ENCODE measurements around the gene CMKLR1. TPM values are rescaled to one million over a fixed set of nuclear protein-coding genes. Genes with fewer than 3 reads are reported as not detected.

Gene CMKLR1
- total RNA-seq, 1 donor from 2014 or later: 0.57 TPM

DNA sequence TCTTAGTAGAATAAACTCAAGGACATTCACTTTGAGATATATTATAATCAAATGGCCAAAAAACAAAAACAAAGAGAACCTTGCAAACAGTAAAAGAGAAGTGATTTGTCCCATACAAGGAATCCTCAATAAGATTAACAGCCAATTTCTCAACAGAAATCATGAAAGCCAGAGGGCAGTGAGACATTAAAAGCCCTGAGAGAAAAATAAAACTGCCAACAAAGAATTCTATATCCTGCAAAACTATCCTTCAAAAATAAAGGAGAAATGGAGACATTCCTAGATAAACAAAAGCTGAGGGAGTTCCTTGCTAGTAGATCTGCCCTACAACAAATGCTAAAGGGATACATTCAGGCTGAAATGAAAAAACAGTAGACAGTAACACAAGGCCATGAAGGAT, 78.1 kb downstream of the CMKLR1 start:
- Histone ChIP-seq H3K4me3 (ENCODE audit: insufficient read depth, low read depth, low read length) (no peak overlapping the region), H4K20me1 (ENCODE audit: insufficient read depth, low read length) (no peaks in the 10 kb centered on the region), H3K9ac (ENCODE audit: low read length) (no peak overlapping the region), H3K27me3 (ENCODE audit: insufficient read depth, low read length) (no peaks in the 10 kb centered on the region), H3K9me3 (ENCODE audit: insufficient read depth, low read depth, low read length) (peaks cover 10% of the 10 kb centered on the region), H3K27ac (ENCODE audit: low read depth, low read length) (no peak overlapping the region), H3K4me2 (ENCODE audit: low read length) (no peak overlapping the region), H3K79me2 (ENCODE audit: insufficient read depth, low read length) (no peaks in the 10 kb centered on the region), H3K36me3 (ENCODE audit: insufficient read depth, low read length) (no peaks in the 10 kb centered on the region), H2AFZ (ENCODE audit: low read depth, low read length) (no peak overlapping the region), H3K4me1 (ENCODE audit: insufficient read depth, low read length) (no peaks in the 10 kb centered on the region)
- TF ChIP-seq EZH2 (IDR thresholded peaks at IDR 0.05; ENCODE audit: insufficient read depth, low read length): no peak
- TF ChIP-seq, protein P1, sequence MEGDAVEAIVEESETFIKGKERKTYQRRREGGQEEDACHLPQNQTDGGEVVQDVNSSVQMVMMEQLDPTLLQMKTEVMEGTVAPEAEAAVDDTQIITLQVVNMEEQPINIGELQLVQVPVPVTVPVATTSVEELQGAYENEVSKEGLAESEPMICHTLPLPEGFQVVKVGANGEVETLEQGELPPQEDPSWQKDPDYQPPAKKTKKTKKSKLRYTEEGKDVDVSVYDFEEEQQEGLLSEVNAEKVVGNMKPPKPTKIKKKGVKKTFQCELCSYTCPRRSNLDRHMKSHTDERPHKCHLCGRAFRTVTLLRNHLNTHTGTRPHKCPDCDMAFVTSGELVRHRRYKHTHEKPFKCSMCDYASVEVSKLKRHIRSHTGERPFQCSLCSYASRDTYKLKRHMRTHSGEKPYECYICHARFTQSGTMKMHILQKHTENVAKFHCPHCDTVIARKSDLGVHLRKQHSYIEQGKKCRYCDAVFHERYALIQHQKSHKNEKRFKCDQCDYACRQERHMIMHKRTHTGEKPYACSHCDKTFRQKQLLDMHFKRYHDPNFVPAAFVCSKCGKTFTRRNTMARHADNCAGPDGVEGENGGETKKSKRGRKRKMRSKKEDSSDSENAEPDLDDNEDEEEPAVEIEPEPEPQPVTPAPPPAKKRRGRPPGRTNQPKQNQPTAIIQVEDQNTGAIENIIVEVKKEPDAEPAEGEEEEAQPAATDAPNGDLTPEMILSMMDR (IDR thresholded peaks at IDR 0.05; ENCODE audit: insufficient read depth, low read depth, low read length): no peak
- Mint-ChIP-seq H3K9me3 (ENCODE audit: unreplicated experiment) (peaks cover 17% of the 10 kb centered on the region), H3K4me1 (ENCODE audit: low read depth, unreplicated experiment) (no peaks in the 10 kb centered on the region), H3K27ac (ENCODE audit: unreplicated experiment) (no peak overlapping the region), H3K27me3 (ENCODE audit: low read depth, unreplicated experiment) (peaks cover 15% of the 10 kb centered on the region), H3K4me3 (ENCODE audit: unreplicated experiment) (no peak overlapping the region), H3K36me3 (ENCODE audit: low read depth, unreplicated experiment) (no peaks in the 10 kb centered on the region)
- no peak for FAIRE-seq
- DNase-seq (ENCODE audit: low read depth): no peak

DNA sequence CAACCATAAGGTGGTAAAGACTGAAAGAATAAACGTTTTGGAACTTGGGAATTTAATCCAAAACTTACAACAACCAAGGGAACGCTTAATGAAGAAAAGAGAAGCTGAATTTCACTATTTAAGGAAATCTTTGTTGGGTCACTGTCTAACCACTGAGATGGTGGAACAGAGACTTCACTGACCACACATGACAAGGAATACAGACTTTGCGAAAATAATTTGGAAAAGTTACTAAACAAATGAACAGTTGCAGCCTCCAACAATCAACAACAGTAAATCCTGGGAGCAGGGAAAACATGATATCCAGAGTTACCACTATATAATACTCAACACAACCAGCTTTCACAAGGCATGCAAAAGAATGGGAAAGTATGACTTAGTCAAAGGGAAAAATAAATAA, 79.1 kb downstream of the CMKLR1 start:
- no peaks in the 10 kb centered on the region for H4K20me1 ChIP-seq (ENCODE audit: insufficient read depth, low read length)
- FAIRE-seq (no peak), DNase-seq (ENCODE audit: low read depth) (no peak)
- H3K9me3 Mint-ChIP-seq (ENCODE audit: unreplicated experiment): peaks cover 17% of the 10 kb centered on the region
- H3K9me3 ChIP-seq (ENCODE audit: insufficient read depth, low read depth, low read length): peaks cover 10% of the 10 kb centered on the region
- H3K27me3 Mint-ChIP-seq (ENCODE audit: low read depth, unreplicated experiment): peaks cover 16% of the 10 kb centered on the region
- H3K27ac Mint-ChIP-seq (ENCODE audit: unreplicated experiment): no peak overlapping the region
- no peaks in the 10 kb centered on the region for H3K79me2 ChIP-seq (ENCODE audit: insufficient read depth, low read length)
- H3K36me3 ChIP-seq (ENCODE audit: insufficient read depth, low read length): no peaks in the 10 kb centered on the region
- no peak overlapping the region for H3K4me3 ChIP-seq (ENCODE audit: insufficient read depth, low read depth, low read length)
- no peak overlapping the region for H3K27ac ChIP-seq (ENCODE audit: low read depth, low read length)
- H2AFZ ChIP-seq (ENCODE audit: low read depth, low read length): no peak overlapping the region
- no peaks in the 10 kb centered on the region for H3K27me3 ChIP-seq (ENCODE audit: insufficient read depth, low read length)
- H3K4me3 Mint-ChIP-seq (ENCODE audit: unreplicated experiment): no peak overlapping the region
- no peak for TF ChIP-seq EZH2 (IDR thresholded peaks at IDR 0.05; ENCODE audit: insufficient read depth, low read length)
- TF ChIP-seq, protein P1 (IDR thresholded peaks at IDR 0.05; ENCODE audit: insufficient read depth, low read depth, low read length): no peak
- H3K4me1 ChIP-seq (ENCODE audit: insufficient read depth, low read length): no peaks in the 10 kb centered on the region
- no peaks in the 10 kb centered on the region for H3K36me3 Mint-ChIP-seq (ENCODE audit: low read depth, unreplicated experiment)
- H3K9ac ChIP-seq (ENCODE audit: low read length): no peak overlapping the region
- no peaks in the 10 kb centered on the region for H3K4me1 Mint-ChIP-seq (ENCODE audit: low read depth, unreplicated experiment)
- H3K4me2 ChIP-seq (ENCODE audit: low read length): no peak overlapping the region

DNA sequence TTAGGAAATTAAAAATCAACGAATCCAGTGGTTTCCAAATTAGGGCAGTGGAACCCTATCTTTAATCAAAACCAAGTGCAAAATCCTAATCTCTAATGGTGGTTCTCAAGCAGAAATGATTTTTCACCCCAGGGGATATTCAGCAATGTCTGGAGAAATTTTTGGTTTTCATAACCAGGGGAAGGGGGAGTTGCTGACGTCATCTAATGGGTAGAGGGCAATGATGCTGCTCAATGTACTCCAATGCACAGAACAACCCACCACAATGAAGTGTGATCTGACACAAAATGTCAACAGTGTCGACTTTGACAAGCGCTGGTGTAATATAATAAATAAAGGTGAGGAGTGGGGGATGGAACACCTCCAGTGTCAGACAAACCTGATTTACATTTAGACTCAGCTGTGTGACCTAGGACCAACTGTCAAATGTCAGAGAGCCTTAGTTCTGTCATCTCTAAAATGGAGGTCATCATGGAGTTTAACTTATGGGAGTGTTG, 81.5 kb downstream of the CMKLR1 start:
- peaks cover 16% of the 10 kb centered on the region for H3K9me3 Mint-ChIP-seq (ENCODE audit: unreplicated experiment)
- no peak overlapping the region for H3K4me3 Mint-ChIP-seq (ENCODE audit: unreplicated experiment)

More for the DNA sequence above, 81.5 kb downstream of the CMKLR1 start:
- Histone ChIP-seq H3K27me3 (ENCODE audit: insufficient read depth, low read length) (no peaks in the 10 kb centered on the region), H3K36me3 (ENCODE audit: insufficient read depth, low read length) (no peaks in the 10 kb centered on the region), H3K9me3 (ENCODE audit: insufficient read depth, low read depth, low read length) (peaks cover 8% of the 10 kb centered on the region), H2AFZ (ENCODE audit: low read depth, low read length) (no peak overlapping the region), H3K27ac (ENCODE audit: low read depth, low read length) (no peak overlapping the region), H4K20me1 (ENCODE audit: insufficient read depth, low read length) (no peaks in the 10 kb centered on the region), H3K79me2 (ENCODE audit: insufficient read depth, low read length) (no peaks in the 10 kb centered on the region), H3K4me2 (ENCODE audit: low read length) (no peak overlapping the region), H3K4me3 (ENCODE audit: insufficient read depth, low read depth, low read length) (no peak overlapping the region), H3K4me1 (ENCODE audit: insufficient read depth, low read length) (no peaks in the 10 kb centered on the region), H3K9ac (ENCODE audit: low read length) (no peak overlapping the region)
- no peak for DNase-seq (ENCODE audit: low read depth)
- H3K27ac Mint-ChIP-seq (ENCODE audit: unreplicated experiment): no peak overlapping the region
- TF ChIP-seq, protein P1 (IDR thresholded peaks at IDR 0.05; ENCODE audit: insufficient read depth, low read depth, low read length): no peak
- TF ChIP-seq EZH2 (IDR thresholded peaks at IDR 0.05; ENCODE audit: insufficient read depth, low read length): no peak
- H3K27me3 Mint-ChIP-seq (ENCODE audit: low read depth, unreplicated experiment): peaks cover 16% of the 10 kb centered on the region
- no peaks in the 10 kb centered on the region for H3K36me3 Mint-ChIP-seq (ENCODE audit: low read depth, unreplicated experiment)
- no peaks in the 10 kb centered on the region for H3K4me1 Mint-ChIP-seq (ENCODE audit: low read depth, unreplicated experiment)
- FAIRE-seq: no peak
